Spleen (tissue), 11 donors: ENCODE data around the gene SLC2A9. TPM values are rescaled to one million over a fixed set of nuclear protein-coding genes. Genes with fewer than 3 reads are reported as not detected.

Experiments used
- DNase-seq: peaks from one replicate; pipeline ENCODE4 v3.0.0-alpha.2; 2020
- H3K27ac ChIP-seq, 8 donors: fragments of 200-600 bp; sonication (generic) in 7 of 8; 1 replicate in 4 of 8; 2 replicates in 4 of 8; pipeline versions ENCODE4 v1.5.0 to v1.8.0; 2016 to 2021; ENCODE audit warnings: inconsistent platforms in 4 of 8, mild to moderate bottlenecking in 4 of 8, moderate library complexity in 1 of 8
- H3K27me3 ChIP-seq, 7 donors: fragments of 200-600 bp; sonication (generic) in 6 of 7; replicated peaks in 1 of 7; 1 replicate in 4 of 7; 2 replicates in 3 of 7; pipeline versions ENCODE4 v1.5.0 to v1.8.0; 2016 to 2021; ENCODE audit warnings: inconsistent platforms in 3 of 7, mild to moderate bottlenecking in 1 of 7
- H3K36me3 ChIP-seq, 6 donors: fragments of 200-600 bp; sonication (generic) in 5 of 6; 1 replicate in 4 of 6; 2 replicates in 2 of 6; pipeline versions ENCODE4 v1.5.0 to v1.8.0; 2016 to 2021; ENCODE audit warnings: inconsistent platforms in 2 of 6
- H3K4me1 ChIP-seq, 6 donors: fragments of 200-600 bp; sonication (generic) in 5 of 6; 1 replicate in 3 of 6; 2 replicates in 3 of 6; pipeline versions ENCODE4 v1.5.0 to v1.8.0; 2016 to 2021; ENCODE audit warnings: inconsistent platforms in 3 of 6
- H3K4me3 ChIP-seq, 8 donors: fragments of 200-600 bp; sonication (generic) in 7 of 8; 1 replicate in 4 of 8; 2 replicates in 4 of 8; pipeline versions ENCODE4 v1.5.0 to v1.8.0; 2016 to 2021; ENCODE audit warnings: inconsistent platforms in 4 of 8, mild to moderate bottlenecking in 4 of 8, moderate library complexity in 2 of 8
- H3K9me3 ChIP-seq, 8 donors: fragments of 200-600 bp; sonication (generic) in 7 of 8; 1 replicate in 4 of 8; 2 replicates in 4 of 8; pipeline versions ENCODE4 v1.5.0 to v1.8.0; 2016 to 2021; ENCODE audit warnings: inconsistent platforms in 4 of 8
- CTCF ChIP-seq, 11 experiments: fragments of 200-600 bp in 7 of 11; fragments of 450-650 bp in 4 of 11; sonication (generic) in 4 of 11; IDR thresholded peaks in 8 of 11; conservative IDR thresholded peaks in 3 of 11; 1 replicate in 7 of 11; 2 replicates in 4 of 11; pipeline versions ENCODE4 v1.4.0 to v1.8.0; 2016 to 2021; ENCODE audit warnings: antibody characterized with exemption in 11 of 11, inconsistent platforms in 4 of 11, mild to moderate bottlenecking in 1 of 11
- POLR2A ChIP-seq, 3 donors: fragments of 450-650 bp; IDR thresholded peaks; one replicate each; pipeline ENCODE4 v1.5.1; 2017; ENCODE audit warnings: antibody characterized with exemption in 3 of 3, mild to moderate bottlenecking in 1 of 3
- POLR2AphosphoS5 ChIP-seq, 3 donors: sonication (generic); formaldehyde crosslinking; IDR thresholded peaks; one replicate each; pipeline ENCODE4 v1.5.1; 2017; ENCODE audit warnings: antibody characterized with exemption in 3 of 3
- WGBS, 5 donors: extraction: QIAGEN DNeasy Blood & Tissue Kit in 3 of 5; methylation state at CpG; one replicate each; pipeline versions ENCODE4 v1.1.5 to v1.1.7; 2013 to 2018; 5-methylcytosine and 5-hydroxymethylcytosine counted together
- intact Hi-C: fragments of 100-400 bp; cut with DNase I; formaldehyde crosslinking; loops from one replicate; pipeline ENCODE4 v1.15.0; 2023; ENCODE audit warnings: low total_unique reads
- polyA plus RNA-seq, 3 donors: library from polyadenylated mRNA; stranded (reverse); fragments of 200-250 nt; gene quantifications; one replicate each; pipeline ENCODE4 v1.2.1, GENCODE V29; 2013
- total RNA-seq, 7 donors: library from RNA; depleted of rRNA in 3 of 7; stranded (reverse); fragments of >200 nt in 3 of 7; fragmentation: NEBNext Ultra II Directional in 4 of 7; extraction: Animal tissue kit (Norgen Biotek cat#: 25700) in 4 of 7; gene quantifications; one replicate each; pipeline versions ENCODE4 v1.1.0 to v1.2.1, GENCODE V29; 2016 to 2021
- donor health status: healthy with polysubstance abuse.
- donor health status: DM: no; HTN: no; CAD: no; lungs with moderate emphysema.
- donor health status: DM: no; HTN: no; CAD: no.
- donor health status: Bipolar disorder and iron deficiency.
- donor health status: healthy.
- donor health status: DM: no; HTN: no; CAD: no.
- donor health status: DM: yes; HTN: yes; CAD: no.

SLC2A9 gene
- total and polyA plus RNA-seq, 10 donors: 1.2 to 8.8 (median 5.3) TPM

DNA sequence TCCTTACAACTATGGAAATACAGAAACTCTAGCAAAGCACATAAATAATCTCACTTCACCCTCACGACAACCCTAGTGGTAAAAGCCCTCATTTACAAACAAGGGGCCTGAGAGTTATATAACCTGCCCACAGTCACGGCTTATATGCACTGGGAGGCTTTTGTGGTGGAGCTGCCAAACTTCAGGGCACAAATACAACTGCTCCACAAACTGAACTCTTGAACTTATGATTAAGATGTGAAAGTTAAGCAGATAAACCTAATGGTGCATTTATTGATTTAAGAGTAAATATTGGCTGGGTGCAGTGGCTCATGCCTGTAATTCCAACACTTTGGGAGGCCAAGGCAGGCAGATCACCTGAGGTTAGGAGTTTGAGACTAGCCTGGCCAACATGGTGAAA is 19.0 kb downstream of the SLC2A9 start:
- no peak for TF ChIP-seq CTCF (IDR thresholded peaks at IDR 0.05 in 8 of 11, conservative IDR thresholded peaks at IDR 0.05 in 3 of 11)
- TF ChIP-seq POLR2AphosphoS5 (IDR thresholded peaks at IDR 0.05): no peak
- no peak for TF ChIP-seq POLR2A (IDR thresholded peaks at IDR 0.05)
- DNase-seq: no peak
- intact Hi-C loops: no loop called here
- Histone ChIP-seq H3K9me3 (no peaks in the 10 kb centered on the region), H3K27ac (no peak overlapping the region), H3K4me3 (no peak overlapping the region), H3K4me1 (peaks cover 0 to 22% (median 14%) of the 10 kb centered on the region in 6 donors), H3K36me3 (peaks cover 0 to 9% (median 0%) of the 10 kb centered on the region in 6 donors), H3K27me3 (no peaks in the 10 kb centered on the region)
- 75 to 88% (median 86%) methylated on average over 2 of the region's 2 CpGs for WGBS, 5 donors

DNA sequence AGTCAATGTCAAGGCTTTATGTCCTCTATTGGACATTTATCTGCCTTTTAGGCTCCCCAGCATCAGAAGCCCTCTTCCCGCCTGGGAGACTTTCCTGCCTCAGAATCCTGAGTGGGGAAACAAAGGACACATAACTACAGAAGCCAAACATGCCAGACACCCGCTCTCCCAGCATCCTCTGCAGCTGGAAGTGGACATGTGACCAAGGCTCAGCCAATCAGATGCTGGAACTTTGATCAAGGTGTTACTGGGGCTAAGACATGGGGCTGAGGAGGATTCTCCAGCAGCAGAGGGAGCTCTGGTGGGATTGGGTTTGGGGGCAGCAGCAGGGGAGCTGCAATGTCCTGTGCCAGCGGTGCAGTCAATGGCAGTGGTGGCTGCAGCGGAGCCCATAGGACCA is 19.5 kb downstream of the SLC2A9 start:
- Histone ChIP-seq H3K4me3 (no peak overlapping the region), H3K27me3 (no peaks in the 10 kb centered on the region), H3K4me1 (peaks cover 0 to 17% (median 11%) of the 10 kb centered on the region in 6 donors), H3K36me3 (peaks cover 0 to 9% (median 0%) of the 10 kb centered on the region in 6 donors), H3K9me3 (no peaks in the 10 kb centered on the region), H3K27ac (no peak overlapping the region)
- 94 to 98% (median 96%) methylated on average over 4 of the region's 4 CpGs for WGBS, 5 donors
- TF ChIP-seq CTCF (IDR thresholded peaks at IDR 0.05 in 8 of 11, conservative IDR thresholded peaks at IDR 0.05 in 3 of 11): no peak
- no peak for TF ChIP-seq POLR2AphosphoS5 (IDR thresholded peaks at IDR 0.05)
- no peak for TF ChIP-seq POLR2A (IDR thresholded peaks at IDR 0.05)
- intact Hi-C loops: no loop called here
- no peak for DNase-seq

DNA sequence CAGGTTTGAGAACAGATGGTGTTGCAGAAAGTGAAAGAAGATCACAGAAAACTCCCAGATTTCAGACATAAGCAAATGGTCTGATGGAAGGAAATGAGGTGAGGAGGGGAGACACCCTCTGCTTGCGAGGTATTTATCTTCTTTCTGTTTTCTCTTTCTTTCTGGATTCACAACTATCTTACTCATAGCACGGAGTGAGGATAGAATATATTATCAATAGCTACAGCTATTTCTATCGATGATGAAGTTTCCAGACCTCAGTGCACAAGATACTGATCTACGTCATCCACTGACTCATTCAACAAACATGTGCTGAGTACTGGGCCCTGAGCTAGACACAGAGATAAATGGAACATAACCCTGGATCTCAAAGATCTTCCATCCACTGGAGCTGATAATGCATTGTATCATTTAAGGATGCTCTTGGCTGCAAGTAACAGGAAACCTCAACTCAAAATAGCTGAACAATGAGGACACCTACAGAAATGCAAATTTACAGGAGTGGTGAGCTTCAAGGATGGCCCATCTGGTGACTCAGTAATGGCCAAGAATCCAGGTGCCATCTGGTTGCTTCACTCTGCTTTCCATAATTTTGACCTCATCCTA is 21.2 kb downstream of the SLC2A9 start:
- WGBS, 5 donors: 63 to 76% (median 67%) methylated on average over 4 of the region's 4 CpGs
- Histone ChIP-seq H3K27me3 (no peaks in the 10 kb centered on the region), H3K9me3 (no peaks in the 10 kb centered on the region), H3K36me3 (peaks cover 0 to 9% (median 0%) of the 10 kb centered on the region in 6 donors), H3K4me3 (no peak overlapping the region), H3K4me1 (peaks cover 0 to under 1% (median 0%) of the 10 kb centered on the region in 6 donors), H3K27ac (no peak overlapping the region)
- no peak for TF ChIP-seq POLR2A (IDR thresholded peaks at IDR 0.05)
- no peak for TF ChIP-seq CTCF (IDR thresholded peaks at IDR 0.05 in 8 of 11, conservative IDR thresholded peaks at IDR 0.05 in 3 of 11)
- no peak for TF ChIP-seq POLR2AphosphoS5 (IDR thresholded peaks at IDR 0.05)
- intact Hi-C loops: no loop called here
- no peak for DNase-seq

GRCh38 chr4:9997886-9998285 is 23.4 kb downstream of the SLC2A9 start:
- Histone ChIP-seq H3K9me3 (no peaks in the 10 kb centered on the region), H3K27me3 (no peaks in the 10 kb centered on the region), H3K4me1 (no peaks in the 10 kb centered on the region), H3K27ac (no peak overlapping the region), H3K36me3 (no peaks in the 10 kb centered on the region), H3K4me3 (no peak overlapping the region)
- no peak for DNase-seq
- TF ChIP-seq POLR2AphosphoS5 (IDR thresholded peaks at IDR 0.05): no peak
- intact Hi-C loops: no loop called here
- 67 to 82% (median 71%) methylated on average over 4 of the region's 4 CpGs for WGBS, 5 donors
